Activated T-helper 17 cell treated with anti-CD3 and anti-CD28 coated beads, Interleukin-2, amount 50 U/mL, for 72 hours (primary cell): ENCODE data around the gene SLC5A2. TPM values are rescaled to one million over a fixed set of nuclear protein-coding genes. Genes with fewer than 3 reads are reported as not detected.
"Not testable (repeated sequence)": the region's sequence is repeated elsewhere in the genome, so short reads cannot be mapped to it uniquely, and the experiment has no call there.

Experiments used
- ATAC-seq: fragments of 150-1000 bp; cut with Tn5 transposase; replicated peaks from 2 replicates; pipeline ENCODE4 v1.10.0; 2021; ENCODE audit warnings: mild to moderate bottlenecking, moderate library complexity
- H3K27ac Mint-ChIP-seq: one replicate; pipeline ENCODE4 v1.8.0; 2022; ENCODE audit warnings: mixed read lengths
- H3K27me3 Mint-ChIP-seq: one replicate; pipeline ENCODE4 v1.8.0; 2022; ENCODE audit warnings: mixed read lengths
- H3K36me3 Mint-ChIP-seq: one replicate; pipeline ENCODE4 v1.8.0; 2022; ENCODE audit warnings: low read depth, mild to moderate bottlenecking, mixed read lengths
- H3K4me1 Mint-ChIP-seq: one replicate; pipeline ENCODE4 v1.8.0; 2022; ENCODE audit warnings: mixed read lengths
- H3K4me3 Mint-ChIP-seq: one replicate; pipeline ENCODE4 v1.8.0; 2022; ENCODE audit warnings: mild to moderate bottlenecking, mixed read lengths
- H3K9me3 Mint-ChIP-seq: one replicate; pipeline ENCODE4 v1.8.0; 2022; ENCODE audit warnings: mixed read lengths
- total RNA-seq, 2 donors: library from RNA; stranded (reverse); gene quantifications; one replicate each; pipeline ENCODE4 v1.2.3, GENCODE V29; 2022

The SLC5A2 gene
- total RNA-seq, 2 donors from 2014 or later = 0.50 to 1.2 TPM

DNA sequence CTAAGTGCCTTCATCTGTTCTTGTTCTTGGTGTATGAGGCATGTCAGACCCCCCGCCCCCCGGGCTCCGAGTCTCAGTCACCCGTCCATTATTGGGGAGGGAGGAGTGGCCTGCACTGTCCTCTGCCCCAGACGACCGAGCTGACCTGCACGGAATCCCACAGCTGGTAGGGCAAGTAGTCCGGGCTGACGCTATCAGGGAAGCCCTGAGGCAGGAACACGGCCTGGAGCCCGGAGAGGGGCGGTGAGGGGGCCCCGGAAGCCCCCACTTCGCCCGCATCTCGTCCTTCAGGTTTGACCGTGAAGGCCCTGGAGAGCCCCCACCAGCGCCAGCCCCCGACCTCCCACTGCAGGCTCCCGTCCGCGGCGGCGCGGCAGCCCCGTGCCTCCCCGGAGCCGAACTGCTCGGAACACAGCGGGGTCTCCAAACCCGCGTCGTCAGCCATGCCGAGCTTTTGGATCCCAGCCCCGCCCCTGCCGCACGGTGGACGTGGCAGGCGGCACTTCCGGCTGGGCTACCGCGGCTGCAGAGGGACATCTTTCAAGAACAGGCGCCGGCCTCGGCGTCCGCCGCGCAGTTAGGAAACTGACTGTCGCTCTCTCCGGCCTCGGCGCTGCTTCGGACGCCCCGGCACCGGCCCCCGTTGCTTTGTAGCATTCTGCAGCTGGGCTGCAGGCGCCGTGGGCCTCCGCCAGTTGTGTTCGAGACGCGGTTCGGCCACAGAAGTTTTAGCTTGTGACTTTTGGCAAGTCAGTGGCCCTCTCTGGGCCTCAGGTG lies 25.2 kb downstream of the SLC5A2 start, which contains the start of gene RUSF1:
RUSF1 (minus strand) TSS at position 463 of the 777 bp plus-strand sequence; CDS start at position 445, 18 bp downstream.
- peak; percentile 83 for ATAC-seq
- Mint-ChIP-seq H3K4me3 (peak within 1 kb of the TSS; percentile 96), H3K36me3 (peaks cover 32% of the 10 kb centered on the region), H3K4me1 (peaks cover 24% of the 10 kb centered on the region), H3K9me3 (no peaks in the 10 kb centered on the region), H3K27ac (peak within 1 kb of the TSS; percentile 99), H3K27me3 (no peaks in the 10 kb centered on the region)

- peak overlapping the region; percentile 96 for H3K4me3 Mint-ChIP-seq
- H3K36me3 Mint-ChIP-seq = peaks cover 32% of the 10 kb centered on the region
- H3K4me1 Mint-ChIP-seq = peaks cover 24% of the 10 kb centered on the region
- H3K9me3 Mint-ChIP-seq = no peaks in the 10 kb centered on the region
- no peak for ATAC-seq
- no peaks in the 10 kb centered on the region for H3K27me3 Mint-ChIP-seq
- H3K27ac Mint-ChIP-seq = peak overlapping the region; percentile 99
Observed at GRCh38 chr16:31508706-31509195, 25.8 kb downstream of the SLC5A2 start.

GRCh38 chr16:31513126-31513525 lies 30.2 kb downstream of the SLC5A2 start:
- Mint-ChIP-seq H3K27me3 (no peaks in the 10 kb centered on the region), H3K9me3 (no peaks in the 10 kb centered on the region), H3K27ac (no peak overlapping the region), H3K36me3 (peaks cover 9% of the 10 kb centered on the region), H3K4me3 (no peak overlapping the region), H3K4me1 (peaks cover 12% of the 10 kb centered on the region)
- ATAC-seq = no peak

- H3K27me3 Mint-ChIP-seq = no peaks in the 10 kb centered on the region
- H3K9me3 Mint-ChIP-seq = no peaks in the 10 kb centered on the region
- no peak for ATAC-seq
- peaks cover 3% of the 10 kb centered on the region for H3K36me3 Mint-ChIP-seq
- H3K27ac Mint-ChIP-seq = no peak overlapping the region
- peaks cover 9% of the 10 kb centered on the region for H3K4me1 Mint-ChIP-seq
- no peak overlapping the region for H3K4me3 Mint-ChIP-seq
Observed at GRCh38 chr16:31513884-31514283, 31.0 kb downstream of the SLC5A2 start.

DNA sequence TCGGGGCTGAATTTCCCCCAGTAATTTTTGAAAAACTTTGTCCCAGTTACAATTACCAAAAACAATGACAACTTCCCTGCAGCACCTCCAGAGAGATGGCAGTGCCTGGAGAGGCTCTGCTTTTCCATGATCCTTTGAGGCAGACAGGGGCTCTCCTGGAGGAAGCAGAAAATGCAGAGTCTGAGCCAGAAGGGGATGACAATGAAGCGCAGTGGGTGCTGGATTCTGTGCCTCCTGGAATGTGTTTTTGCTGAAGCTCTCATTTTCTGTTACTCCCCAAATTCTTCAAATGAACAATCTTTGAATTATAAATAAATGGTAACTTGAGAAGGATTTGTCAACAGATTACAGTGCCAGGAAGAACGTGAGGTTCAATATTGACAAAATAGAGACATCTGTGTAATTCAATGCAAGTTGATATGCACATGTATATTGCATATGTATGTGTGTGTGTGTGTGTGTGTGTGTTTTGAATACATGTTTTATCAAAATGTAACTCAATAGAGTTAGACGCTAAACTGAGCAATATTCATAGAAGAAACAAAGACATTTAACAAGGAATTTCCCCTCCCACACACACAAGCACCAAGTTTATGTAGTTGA lies 35.0 kb downstream of the SLC5A2 start:
- Mint-ChIP-seq H3K27me3 (no peaks in the 10 kb centered on the region), H3K9me3 (no peaks in the 10 kb centered on the region), H3K4me3 (no peak overlapping the region), H3K27ac (no peak overlapping the region), H3K36me3 (no peaks in the 10 kb centered on the region), H3K4me1 (no peaks in the 10 kb centered on the region)
- ATAC-seq = no peak

GRCh38 chr16:31519759-31520431 lies 37.0 kb downstream of the SLC5A2 start:
- no peaks in the 10 kb centered on the region for H3K36me3 Mint-ChIP-seq
- no peaks in the 10 kb centered on the region for H3K4me1 Mint-ChIP-seq
- H3K27me3 Mint-ChIP-seq = no peaks in the 10 kb centered on the region
- ATAC-seq = no peak
- no peaks in the 10 kb centered on the region for H3K9me3 Mint-ChIP-seq
- no peak overlapping the region for H3K4me3 Mint-ChIP-seq
- H3K27ac Mint-ChIP-seq = no peak overlapping the region

- Mint-ChIP-seq H3K9me3 (no peaks in the 10 kb centered on the region), H3K4me1 (no peaks in the 10 kb centered on the region), H3K36me3 (no peaks in the 10 kb centered on the region), H3K27ac (no peak overlapping the region), H3K4me3 (no peak overlapping the region), H3K27me3 (no peaks in the 10 kb centered on the region)
- ATAC-seq = no peak
Observed at GRCh38 chr16:31521368-31521767, 38.4 kb downstream of the SLC5A2 start.

DNA sequence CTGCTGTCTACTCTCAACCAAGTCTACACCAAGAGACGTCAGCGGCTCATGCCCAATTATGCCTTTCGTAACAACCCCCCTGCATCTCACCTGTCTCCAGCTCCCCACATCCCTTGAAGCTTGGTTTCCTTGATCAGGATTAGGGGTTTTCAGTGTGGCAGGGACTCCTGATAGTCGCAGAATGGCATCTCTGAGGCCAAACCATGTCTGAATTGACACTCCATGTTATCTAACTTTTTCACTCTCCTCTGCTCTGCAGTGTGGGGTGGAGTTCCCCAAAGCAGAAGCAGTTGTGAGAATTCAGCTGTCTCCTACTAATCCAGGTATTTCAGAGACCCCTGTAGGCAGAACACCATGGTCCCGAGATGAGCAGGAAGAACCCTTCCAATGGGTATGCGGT lies 39.1 kb downstream of the SLC5A2 start:
- Mint-ChIP-seq H3K27ac (no peak overlapping the region), H3K36me3 (no peaks in the 10 kb centered on the region), H3K9me3 (no peaks in the 10 kb centered on the region), H3K4me1 (no peaks in the 10 kb centered on the region), H3K4me3 (no peak overlapping the region), H3K27me3 (no peaks in the 10 kb centered on the region)
- no peak for ATAC-seq

GRCh38 chr16:31523768-31524167 lies 40.8 kb downstream of the SLC5A2 start:
- H3K4me3 Mint-ChIP-seq, H3K4me1 Mint-ChIP-seq, ATAC-seq: not testable (repeated sequence)

DNA sequence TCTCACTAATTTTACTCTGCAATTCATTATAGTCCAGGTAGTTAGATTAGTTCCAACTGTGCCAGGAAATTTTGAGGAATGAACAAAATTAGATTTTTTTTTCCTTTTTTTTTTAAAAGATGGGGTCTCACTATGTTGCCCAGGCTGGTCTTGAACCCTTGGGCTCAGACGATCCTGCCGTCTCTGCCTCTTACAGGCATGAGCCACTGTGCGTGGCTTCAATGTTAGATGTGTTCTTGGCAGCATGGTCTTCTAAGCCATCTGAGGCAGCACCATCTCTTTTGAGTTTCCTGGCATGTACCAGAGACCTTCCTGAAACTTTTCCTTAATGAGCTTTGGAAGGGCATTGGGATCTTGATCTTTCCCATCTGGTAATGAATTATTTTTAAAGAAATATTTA lies 42.2 kb downstream of the SLC5A2 start:
- Mint-ChIP-seq H3K36me3 (no peaks in the 10 kb centered on the region), H3K27ac (no peak overlapping the region), H3K4me1 (no peaks in the 10 kb centered on the region), H3K27me3 (peaks cover 20% of the 10 kb centered on the region), H3K4me3 (no peak overlapping the region), H3K9me3 (no peaks in the 10 kb centered on the region)
- no peak for ATAC-seq

More at GRCh38 chr16:31523768-31524167, 40.8 kb downstream of the SLC5A2 start:
- peaks cover 13% of the 10 kb centered on the region for H3K27me3 Mint-ChIP-seq
- H3K9me3 Mint-ChIP-seq, H3K36me3 Mint-ChIP-seq, H3K27ac Mint-ChIP-seq: not testable (repeated sequence)

GRCh38 chr16:31527734-31528274 lies 44.9 kb downstream of the SLC5A2 start, which contains the start of gene AHSP:
TSS of gene AHSP (plus strand) at chr16:31527900. CDS start at chr16:31528140, 240 bp downstream.
- Mint-ChIP-seq H3K27me3 (peaks cover 22% of the 10 kb centered on the region), H3K4me1 (no peaks in the 10 kb centered on the region), H3K36me3 (no peaks in the 10 kb centered on the region), H3K9me3 (no peaks in the 10 kb centered on the region), H3K27ac (no peak within 1 kb of the TSS), H3K4me3 (peak within 1 kb of the TSS; percentile 26)
- ATAC-seq = peak; percentile 67

DNA sequence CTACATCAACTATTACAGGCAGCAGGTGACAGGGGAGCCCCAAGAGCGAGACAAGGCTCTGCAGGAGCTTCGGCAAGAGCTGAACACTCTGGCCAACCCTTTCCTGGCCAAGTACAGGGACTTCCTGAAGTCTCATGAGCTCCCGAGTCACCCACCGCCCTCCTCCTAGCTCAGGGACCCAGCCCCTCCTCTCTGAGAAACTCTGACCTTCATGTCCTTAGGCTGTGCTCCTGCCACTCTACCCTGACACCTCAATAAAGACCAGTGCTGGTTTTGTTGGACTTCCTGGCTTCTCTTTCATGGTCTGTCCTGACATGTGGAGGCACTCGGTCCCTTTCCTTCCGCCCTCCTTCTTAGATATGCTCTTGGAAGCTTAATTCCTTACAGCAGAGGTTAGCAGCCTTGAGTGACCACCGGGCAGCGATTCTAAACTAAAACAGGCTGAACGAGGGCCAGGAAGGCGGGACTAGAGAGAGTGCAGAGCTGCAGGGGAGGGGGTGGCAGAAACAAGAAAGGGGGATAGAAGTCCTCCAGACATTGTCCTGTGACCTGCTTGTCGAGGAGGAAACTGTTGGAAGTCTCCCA lies 45.7 kb downstream of the SLC5A2 start:
- no peaks in the 10 kb centered on the region for H3K4me1 Mint-ChIP-seq
- no peak for ATAC-seq
- no peak overlapping the region for H3K27ac Mint-ChIP-seq
- no peaks in the 10 kb centered on the region for H3K36me3 Mint-ChIP-seq
- no peaks in the 10 kb centered on the region for H3K9me3 Mint-ChIP-seq
- H3K27me3 Mint-ChIP-seq = peaks cover 22% of the 10 kb centered on the region
- H3K4me3 Mint-ChIP-seq = peak overlapping the region; percentile 26

DNA sequence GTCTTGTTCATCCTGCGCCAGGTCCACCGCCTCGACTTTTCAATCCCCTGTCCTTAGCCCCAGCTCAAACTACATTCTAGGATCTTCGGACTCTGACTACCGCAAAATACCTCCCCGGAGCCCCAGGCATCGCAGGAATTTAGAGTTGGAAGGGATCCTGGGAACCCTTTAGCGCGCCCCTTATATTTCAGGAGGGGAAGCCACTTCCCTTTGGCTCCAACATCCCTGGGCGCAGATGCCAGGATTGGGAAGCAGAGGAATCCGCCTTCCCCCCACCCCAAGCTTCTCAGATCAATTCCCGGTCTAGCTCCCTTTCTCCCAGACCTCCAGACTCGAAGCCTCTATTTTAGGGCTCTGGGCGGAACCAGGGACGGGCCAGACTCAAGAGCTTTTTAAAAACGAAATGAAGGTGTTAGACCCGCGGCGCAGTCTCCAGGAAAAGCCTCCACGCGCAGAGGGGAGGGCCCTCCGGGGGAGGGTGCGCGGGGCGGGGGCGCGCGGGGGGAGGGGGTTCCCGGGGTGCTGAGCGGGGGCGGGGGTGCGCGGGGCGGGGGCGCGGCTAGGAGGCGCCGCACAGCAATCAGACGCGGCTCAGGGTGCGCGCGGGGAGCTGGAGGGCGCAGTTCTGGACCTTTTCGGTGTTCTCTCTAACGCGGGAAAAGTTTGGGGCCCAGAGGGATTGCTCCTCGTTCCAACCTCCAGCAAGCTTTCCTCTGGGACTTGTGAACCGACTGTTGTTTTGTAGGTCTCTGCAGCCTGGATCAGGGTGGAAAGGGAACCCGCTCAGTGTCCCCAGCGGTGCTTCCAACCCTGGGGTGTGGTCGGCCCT lies 46.4 kb downstream of the SLC5A2 start:
- Mint-ChIP-seq H3K9me3 (no peaks in the 10 kb centered on the region), H3K36me3 (no peaks in the 10 kb centered on the region), H3K27ac (no peak overlapping the region), H3K4me1 (no peaks in the 10 kb centered on the region), H3K27me3 (peaks cover 22% of the 10 kb centered on the region), H3K4me3 (peak overlapping the region; percentile 26)
- no peak for ATAC-seq
